Measurements from ENCODE around the gene FXR1.

Gene FXR1

DNA sequence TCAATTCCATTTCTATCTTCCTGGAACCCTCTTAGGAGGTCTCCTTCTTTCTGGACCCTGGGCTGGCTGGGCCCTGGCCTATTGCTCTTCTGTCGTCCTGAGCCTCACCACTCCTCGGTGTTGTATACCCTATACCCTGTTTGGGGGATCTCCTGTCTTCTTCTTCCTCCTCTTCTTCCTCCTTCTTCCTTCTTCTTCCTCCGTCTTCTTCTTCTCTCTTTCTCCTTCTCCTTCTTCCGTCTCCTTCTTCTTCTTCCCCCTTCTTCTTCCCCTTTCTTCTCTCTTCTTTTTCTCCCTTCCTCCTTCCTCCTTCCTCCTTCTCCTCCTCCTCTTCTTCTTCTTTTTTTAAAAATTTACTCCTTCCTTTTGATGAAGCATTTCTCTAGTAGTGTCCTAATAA is 30.4 kb upstream of the FXR1 start:
- no peak for DNase-seq (ENCODE audit: extremely low read depth, low read depth)
- TF ChIP-seq CTCF (IDR thresholded peaks at IDR 0.05; ENCODE audit: low read depth, low read length, missing control alignments): no peak
- H3K4me3 ChIP-seq (replicated peaks; ENCODE audit: low read depth, low read length): no peak overlapping the region

GRCh38 chr3:180888992-180889560 is 23.4 kb upstream of the FXR1 start:
- TF ChIP-seq CTCF (IDR thresholded peaks at IDR 0.05; ENCODE audit: low read depth, low read length, missing control alignments): no peak
- H3K4me3 ChIP-seq (replicated peaks; ENCODE audit: low read depth, low read length): no peak overlapping the region
- no peak for DNase-seq (ENCODE audit: extremely low read depth, low read depth)

DNA sequence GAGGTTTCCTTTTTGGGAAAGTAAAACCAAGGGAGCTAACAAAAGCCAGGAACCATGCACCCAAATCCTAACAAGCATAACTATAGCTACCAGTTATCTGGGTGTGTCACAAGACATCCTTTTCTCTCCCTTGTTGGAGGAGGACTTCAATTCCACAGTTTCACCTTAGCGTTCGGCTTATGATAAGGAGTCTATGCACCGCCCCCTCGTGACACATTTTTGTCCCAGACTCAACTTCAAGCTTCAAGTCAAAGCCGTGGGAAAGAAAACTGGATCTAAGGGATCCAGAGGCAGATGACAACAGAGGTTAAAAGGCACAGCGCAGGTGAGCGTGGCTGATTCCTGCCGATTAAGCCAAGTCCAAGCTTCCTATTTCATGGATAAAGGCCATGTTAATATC is 13.9 kb upstream of the FXR1 start:
- no peak for TF ChIP-seq CTCF (IDR thresholded peaks at IDR 0.05; ENCODE audit: low read depth, low read length, missing control alignments)
- DNase-seq (ENCODE audit: extremely low read depth, low read depth): no peak

DNA sequence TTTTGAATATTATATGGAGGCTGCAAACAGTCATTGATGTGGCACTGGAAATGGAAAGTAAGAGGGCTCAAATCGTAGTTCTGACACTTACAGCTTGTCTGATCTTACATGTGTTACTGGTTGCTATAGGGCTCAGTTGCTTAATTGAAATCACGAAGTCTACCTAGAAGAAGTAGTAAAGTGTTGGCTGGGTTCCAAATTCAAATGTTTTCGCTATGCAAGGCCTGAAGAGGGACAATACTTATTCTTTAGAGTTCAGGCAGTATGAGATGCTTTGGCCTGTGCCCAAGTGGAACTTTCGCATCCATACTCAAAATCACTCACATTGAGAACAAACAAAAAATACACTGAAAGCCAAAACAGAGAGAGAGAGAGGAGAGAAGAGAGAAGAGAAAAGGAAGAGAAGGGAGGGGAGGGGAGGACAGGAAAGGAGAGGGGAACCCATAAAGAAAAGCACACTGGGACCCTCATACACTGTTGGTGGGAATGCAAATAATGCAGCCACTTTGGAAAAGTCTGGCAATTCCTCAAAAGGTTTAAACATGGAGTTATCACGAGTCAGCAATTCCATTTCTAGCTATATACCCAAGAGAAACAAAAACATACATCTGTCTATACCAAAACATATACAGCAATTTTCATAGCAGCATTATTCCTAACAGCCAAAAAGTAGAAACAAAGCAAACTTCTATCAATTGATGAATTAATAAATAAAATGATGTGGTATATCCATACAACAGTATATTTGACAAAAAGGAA is 2.9 kb upstream of the FXR1 start:
- H3K4me3 ChIP-seq (replicated peaks; ENCODE audit: low read depth, low read length): no peak overlapping the region
- TF ChIP-seq CTCF (IDR thresholded peaks at IDR 0.05; ENCODE audit: low read depth, low read length, missing control alignments): no peak
- no peak for DNase-seq (ENCODE audit: extremely low read depth, low read depth)

More for the DNA sequence above, 13.9 kb upstream of the FXR1 start:
- no peak overlapping the region for H3K4me3 ChIP-seq (replicated peaks; ENCODE audit: low read depth, low read length)

DNA sequence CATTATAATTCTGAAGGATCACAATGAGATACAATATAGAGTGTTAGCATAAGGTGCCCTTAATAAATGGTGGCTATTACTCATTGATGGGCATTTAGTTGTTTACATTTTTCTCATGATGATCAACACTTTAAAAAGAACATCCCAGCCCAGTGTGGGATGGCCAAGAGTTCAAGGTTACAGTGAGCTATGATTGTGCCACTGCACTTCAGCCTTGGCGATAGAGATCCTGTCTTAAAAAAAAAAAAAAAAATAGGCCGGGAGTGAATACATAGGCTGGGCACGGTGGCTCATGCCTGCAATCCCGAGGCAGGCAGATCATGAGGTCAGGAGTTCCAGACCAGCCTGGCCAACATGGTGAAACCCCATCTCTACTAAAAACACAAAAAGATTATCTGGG is 1.6 kb upstream of the FXR1 start:
- DNase-seq (ENCODE audit: extremely low read depth, low read depth): no peak
- no peak for TF ChIP-seq CTCF (IDR thresholded peaks at IDR 0.05; ENCODE audit: low read depth, low read length, missing control alignments)
- H3K4me3 ChIP-seq (replicated peaks; ENCODE audit: low read depth, low read length): no peak overlapping the region

GRCh38 chr3:180911876-180912303 is 580 bp upstream of the FXR1 start:
- DNase-seq (ENCODE audit: extremely low read depth, low read depth): no peak
- no peak for TF ChIP-seq CTCF (IDR thresholded peaks at IDR 0.05; ENCODE audit: low read depth, low read length, missing control alignments)
- H3K4me3 ChIP-seq (replicated peaks; ENCODE audit: low read depth, low read length): peak overlapping the region; percentile 100

Data from HFF-Myc (cell line).